Thyroid gland (tissue), 4 donors: Measurements from ENCODE around the gene RPS19BP1.

ENCODE experiments used
- CTCF ChIP-seq, 6 experiments: fragments of 200-600 bp in 3 of 6; fragments of 450-650 bp in 3 of 6; sonication (generic) in 3 of 6; IDR thresholded peaks; one replicate each; pipeline ENCODE4 v1.5.1; 2016 to 2019; ENCODE audit warnings: antibody characterized with exemption in 6 of 6, mild to moderate bottlenecking in 2 of 6, inconsistent platforms in 1 of 6, moderate library complexity in 1 of 6
- POLR2A ChIP-seq, 2 donors: fragments of 450-650 bp; IDR thresholded peaks; one replicate each; pipeline ENCODE4 v1.6.1; 2017; ENCODE audit warnings: antibody characterized with exemption in 2 of 2, mild to moderate bottlenecking in 2 of 2, moderate library complexity in 1 of 2

- no peak for TF ChIP-seq CTCF (IDR thresholded peaks at IDR 0.05)
- TF ChIP-seq POLR2A (IDR thresholded peaks at IDR 0.05), result no peak
Observed at GRCh38 chr22:39546889-39547586, 14.5 kb upstream of the RPS19BP1 start.
